Measurements from ENCODE around the gene PHF20. TPM values are rescaled to one million over a fixed set of nuclear protein-coding genes. Genes with fewer than 3 reads are reported as not detected.
"Not testable (repeated sequence)": the region's sequence is repeated elsewhere in the genome, so short reads cannot be mapped to it uniquely, and the experiment has no call there.

PHF20 gene
- total RNA-seq, 1 experiment from 2014 or later = 24.1 TPM

DNA sequence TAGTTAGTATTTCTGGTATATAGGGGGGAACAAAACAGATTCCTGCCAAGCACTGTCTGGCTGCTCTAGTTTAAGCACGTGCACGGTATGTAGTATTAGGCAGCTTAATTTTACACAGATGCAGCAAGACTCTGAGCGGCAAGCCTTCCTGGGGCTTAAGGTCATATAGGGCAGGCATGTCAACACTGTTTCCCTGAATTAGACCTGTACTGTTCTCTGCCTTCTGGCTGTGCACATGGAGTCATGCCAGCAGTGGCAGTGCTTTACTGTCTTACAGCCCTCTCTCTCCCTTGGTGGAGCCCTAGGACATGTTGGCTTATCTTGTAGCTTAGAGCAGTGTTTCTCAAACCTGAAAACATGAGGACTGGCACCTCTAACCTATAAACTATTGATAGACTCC, 56.6 kb downstream of the PHF20 start:
- Histone ChIP-seq H3K27ac (no peak overlapping the region), H3K9me3 (replicated peaks) (0 out of 2 replicates have a peak, but pooled peaks cover 2% of the 10 kb centered on the region), H3K4me1 (replicated peaks) (peaks cover 20% of the 10 kb centered on the region), H3K36me3 (peaks cover 16% of the 10 kb centered on the region), H3K4me3 (no peak overlapping the region), H3K27me3 (replicated peaks) (no peaks in the 10 kb centered on the region)
- DNase-seq (ENCODE audit: low read depth in 1 of 2, low spot score in 2 of 2) = no peak

DNA sequence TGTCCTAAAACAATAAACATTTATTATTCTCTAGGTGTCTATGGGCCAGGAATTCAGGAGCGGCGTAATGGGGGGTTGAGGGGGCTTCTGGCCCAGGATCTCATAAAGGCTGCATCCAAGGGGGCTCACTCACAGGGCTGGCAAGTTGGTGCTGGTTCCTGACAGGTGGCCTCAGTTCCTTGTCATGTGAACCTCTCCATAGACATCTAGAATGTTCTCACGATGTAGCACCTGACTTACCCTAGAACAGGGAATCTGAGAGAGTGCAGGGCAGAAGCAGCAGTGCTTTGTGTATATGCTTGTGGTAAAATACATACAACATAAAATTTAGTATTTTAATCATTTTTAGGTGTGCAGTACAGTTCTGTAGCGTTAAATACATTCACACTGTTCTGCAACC, 57.1 kb downstream of the PHF20 start:
- 0 out of 2 replicates have a peak, but pooled peaks cover 2% of the 10 kb centered on the region for H3K9me3 ChIP-seq (replicated peaks)
- peaks cover 13% of the 10 kb centered on the region; the same call in 1 of the 2 replicates for H3K36me3 ChIP-seq

DNA sequence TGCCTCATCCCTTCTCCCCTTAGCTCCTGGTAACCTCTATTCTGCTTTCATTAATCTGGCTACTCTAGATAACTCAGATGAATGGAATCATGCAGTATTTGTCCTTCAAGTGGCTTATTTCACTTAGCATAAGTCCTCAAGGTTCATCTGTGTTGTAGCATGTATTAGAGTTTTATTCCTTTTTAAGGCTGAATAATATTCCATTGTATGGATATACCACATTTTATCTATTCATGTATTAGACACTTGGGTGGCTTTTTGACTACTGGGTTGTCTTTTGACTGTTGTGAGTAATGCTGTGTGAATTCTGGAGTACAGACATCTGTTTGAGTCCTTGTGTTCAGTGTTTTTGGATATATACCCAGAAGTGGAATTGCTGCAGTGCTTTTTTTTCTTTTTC, 58.4 kb downstream of the PHF20 start:
- DNase-seq (ENCODE audit: low read depth in 1 of 2, low spot score in 2 of 2) = no peak
- 0 out of 2 replicates have a peak, but pooled peaks cover 2% of the 10 kb centered on the region for H3K9me3 ChIP-seq (replicated peaks)
- 0 out of 2 replicates have a peak, but pooled peaks cover 2% of the 10 kb centered on the region for H3K36me3 ChIP-seq
- no peak overlapping the region for H3K27ac ChIP-seq
- H3K4me1 ChIP-seq (replicated peaks) = peaks cover 8% of the 10 kb centered on the region
- no peaks in the 10 kb centered on the region for H3K27me3 ChIP-seq (replicated peaks)
- no peak overlapping the region for H3K4me3 ChIP-seq

More for the DNA sequence above, 57.1 kb downstream of the PHF20 start:
- H3K4me1 ChIP-seq (replicated peaks) = peaks cover 18% of the 10 kb centered on the region
- no peak overlapping the region for H3K4me3 ChIP-seq
- DNase-seq (ENCODE audit: low read depth in 1 of 2, low spot score in 2 of 2) = no peak
- H3K27me3 ChIP-seq (replicated peaks) = no peaks in the 10 kb centered on the region
- no peak overlapping the region for H3K27ac ChIP-seq

DNA sequence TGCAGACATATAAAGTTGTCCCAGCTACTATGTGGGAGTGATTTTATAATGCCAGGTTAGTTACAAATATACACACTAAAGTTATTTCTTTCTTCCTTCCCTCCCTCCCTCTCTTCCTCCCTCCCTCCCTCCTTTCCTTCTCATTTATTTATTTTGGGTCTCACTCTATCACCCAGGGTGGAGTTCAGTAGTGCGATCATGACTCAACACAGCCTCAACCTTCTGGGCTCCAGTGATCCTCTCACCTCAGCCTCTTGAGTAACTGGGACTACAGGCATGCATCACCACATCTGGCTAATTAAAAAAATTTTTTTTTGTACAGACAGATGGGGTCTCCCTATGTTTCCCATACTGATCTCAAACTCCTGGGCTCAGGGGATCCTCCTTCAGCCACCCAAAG, 59.2 kb downstream of the PHF20 start:
- Histone ChIP-seq H3K27ac (no peak overlapping the region), H3K4me3 (no peak overlapping the region), H3K9me3 (replicated peaks) (0 out of 2 replicates have a peak, but pooled peaks cover 2% of the 10 kb centered on the region), H3K4me1 (replicated peaks) (peaks cover 8% of the 10 kb centered on the region), H3K27me3 (replicated peaks) (no peaks in the 10 kb centered on the region), H3K36me3 (0 out of 2 replicates have a peak, but pooled peaks cover 2% of the 10 kb centered on the region)
- no peak for DNase-seq (ENCODE audit: low read depth in 1 of 2, low spot score in 2 of 2)

DNA sequence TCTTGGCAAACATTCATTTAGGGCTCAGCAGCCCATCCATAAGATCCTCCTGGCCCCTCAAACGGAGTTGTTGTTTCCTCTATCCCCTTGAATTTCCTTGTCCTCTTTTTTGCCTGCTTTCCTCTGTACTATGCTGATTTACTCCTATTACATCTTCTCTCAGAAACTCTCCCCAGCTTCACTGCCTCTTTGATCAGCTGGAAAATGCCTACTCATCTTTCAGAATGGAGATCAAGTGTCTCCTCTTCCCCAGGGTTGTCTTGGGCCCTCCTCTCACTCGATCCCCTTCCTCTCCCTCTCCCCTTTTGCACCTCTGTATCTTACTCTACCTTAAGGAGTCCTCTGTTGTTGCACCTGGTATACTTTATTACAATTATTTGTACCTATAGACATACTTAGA, 60.2 kb downstream of the PHF20 start:
- H3K4me3 ChIP-seq = no peak overlapping the region
- H3K27me3 ChIP-seq (replicated peaks) = no peaks in the 10 kb centered on the region
- H3K36me3 ChIP-seq = 0 out of 2 replicates have a peak, but pooled peaks cover 2% of the 10 kb centered on the region
- no peak for DNase-seq (ENCODE audit: low read depth in 1 of 2, low spot score in 2 of 2)
- H3K9me3 ChIP-seq (replicated peaks) = 0 out of 2 replicates have a peak, but pooled peaks cover 2% of the 10 kb centered on the region
- peaks cover 8% of the 10 kb centered on the region for H3K4me1 ChIP-seq (replicated peaks)
- H3K27ac ChIP-seq = no peak overlapping the region

DNA sequence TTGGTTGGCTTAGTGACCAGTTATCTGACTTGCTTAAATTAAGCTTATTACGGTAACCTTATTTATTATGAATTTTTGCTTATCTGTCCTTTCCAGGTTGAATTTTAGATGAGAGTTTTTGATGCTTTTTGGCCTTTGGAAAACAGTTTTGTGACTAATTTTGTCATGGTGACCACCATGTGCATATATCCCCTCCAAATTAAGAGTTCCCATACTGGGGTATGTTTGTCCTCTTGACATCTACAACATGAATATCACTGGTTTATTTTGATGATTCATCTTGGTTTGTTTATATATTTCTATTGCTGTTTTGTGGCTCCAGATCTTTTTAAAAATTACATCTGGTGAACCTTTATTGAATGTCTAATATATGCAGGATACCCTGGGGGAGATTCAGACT, 61.4 kb downstream of the PHF20 start:
- Histone ChIP-seq H3K36me3 (peaks cover 8% of the 10 kb centered on the region; the same call in 1 of the 2 replicates), H3K4me3 (no peak overlapping the region), H3K9me3 (replicated peaks) (0 out of 2 replicates have a peak, but pooled peaks cover 2% of the 10 kb centered on the region), H3K27ac (no peak overlapping the region), H3K4me1 (replicated peaks) (peaks cover 8% of the 10 kb centered on the region), H3K27me3 (replicated peaks) (no peaks in the 10 kb centered on the region)
- DNase-seq (ENCODE audit: low read depth in 1 of 2, low spot score in 2 of 2) = no peak

DNA sequence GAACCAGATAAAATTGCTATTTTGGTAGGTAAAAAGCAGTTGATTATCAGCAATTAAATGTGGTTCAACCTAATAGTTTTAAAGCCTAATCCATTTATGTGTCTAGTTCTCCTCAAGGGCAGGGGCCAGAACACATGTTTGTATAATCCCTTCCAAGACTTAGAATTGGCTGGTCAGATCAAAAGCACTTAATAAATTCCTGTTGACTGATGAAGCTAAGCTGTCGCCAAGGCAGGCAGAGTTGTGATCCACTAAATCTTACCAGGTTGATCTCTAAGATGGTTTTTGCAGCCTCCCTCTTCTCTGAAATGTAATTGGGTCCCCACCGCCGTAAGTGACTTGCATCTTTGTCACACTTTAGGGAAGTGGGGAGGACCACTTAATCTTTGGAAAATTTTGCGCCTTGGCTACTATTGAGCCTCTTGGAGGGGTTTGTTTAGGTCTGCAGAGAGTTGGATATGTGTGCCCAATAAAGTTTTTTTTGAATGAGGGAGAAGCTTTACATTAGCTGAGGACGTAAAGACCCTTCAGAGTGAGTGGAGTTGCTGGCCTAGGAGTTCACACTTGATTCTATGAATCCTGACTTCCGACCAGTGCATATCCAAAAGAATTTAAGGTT, 65.9 kb downstream of the PHF20 start:
- no peak overlapping the region for H3K27ac ChIP-seq

DNA sequence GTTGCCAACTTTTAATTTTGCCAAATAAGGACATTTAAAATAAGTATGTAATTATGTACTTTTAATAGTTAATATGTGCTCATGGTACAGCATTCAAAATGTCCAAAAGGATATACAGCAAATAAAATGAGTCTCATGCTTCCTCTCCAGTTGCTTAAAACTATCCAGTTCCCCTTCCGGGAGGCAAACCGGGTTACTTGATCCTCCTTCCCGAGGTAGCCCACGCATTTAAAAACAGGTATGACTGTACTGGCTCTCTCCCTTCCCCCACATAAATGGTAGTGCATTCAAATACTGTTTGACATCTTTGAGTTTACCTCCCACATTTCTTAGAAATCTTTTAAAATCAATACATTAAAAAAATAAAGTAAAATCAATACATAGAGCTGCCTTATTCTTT, 66.4 kb downstream of the PHF20 start:
- Histone ChIP-seq H3K4me1 (replicated peaks) (peaks cover 5% of the 10 kb centered on the region), H3K4me3 (no peak overlapping the region), H3K36me3 (peaks cover 25% of the 10 kb centered on the region), H3K27me3 (replicated peaks) (no peaks in the 10 kb centered on the region), H3K27ac (no peak overlapping the region), H3K9me3 (replicated peaks) (peaks cover 12% of the 10 kb centered on the region)
- no peak for DNase-seq (ENCODE audit: low read depth in 1 of 2, low spot score in 2 of 2)

More for the DNA sequence above, 65.9 kb downstream of the PHF20 start:
- no peaks in the 10 kb centered on the region for H3K27me3 ChIP-seq (replicated peaks)
- no peak overlapping the region for H3K4me3 ChIP-seq
- H3K4me1 ChIP-seq (replicated peaks) = peaks cover 8% of the 10 kb centered on the region
- peaks cover 12% of the 10 kb centered on the region for H3K9me3 ChIP-seq (replicated peaks)
- DNase-seq (ENCODE audit: low read depth in 1 of 2, low spot score in 2 of 2) = no peak
- H3K36me3 ChIP-seq = peaks cover 20% of the 10 kb centered on the region

DNA sequence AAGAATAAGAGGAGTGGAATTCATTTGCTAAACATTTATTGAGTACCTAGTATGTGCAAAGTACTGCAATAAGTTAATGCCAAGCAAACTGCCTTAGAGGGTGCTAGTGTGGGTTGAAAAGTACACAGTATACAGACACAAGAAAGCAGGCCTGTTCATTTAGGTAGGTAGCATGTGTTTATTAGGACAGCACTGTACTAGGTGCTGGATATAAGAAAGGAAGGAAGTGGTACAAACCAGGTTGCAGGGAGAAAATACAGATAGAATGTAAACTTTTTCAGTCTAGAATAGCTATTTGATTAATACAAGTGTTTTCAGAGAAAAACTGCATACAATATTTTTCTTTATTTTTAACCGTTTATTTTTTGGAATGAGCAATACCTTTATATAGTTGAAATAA, 68.1 kb downstream of the PHF20 start:
- H3K4me3 ChIP-seq = no peak overlapping the region
- no peak overlapping the region for H3K27ac ChIP-seq
- peaks cover 14% of the 10 kb centered on the region for H3K9me3 ChIP-seq (replicated peaks)
- no peaks in the 10 kb centered on the region for H3K27me3 ChIP-seq (replicated peaks)
- peaks cover 35% of the 10 kb centered on the region for H3K36me3 ChIP-seq
- DNase-seq (ENCODE audit: low read depth in 1 of 2, low spot score in 2 of 2) = no peak
- no peaks in the 10 kb centered on the region for H3K4me1 ChIP-seq (replicated peaks)

DNA sequence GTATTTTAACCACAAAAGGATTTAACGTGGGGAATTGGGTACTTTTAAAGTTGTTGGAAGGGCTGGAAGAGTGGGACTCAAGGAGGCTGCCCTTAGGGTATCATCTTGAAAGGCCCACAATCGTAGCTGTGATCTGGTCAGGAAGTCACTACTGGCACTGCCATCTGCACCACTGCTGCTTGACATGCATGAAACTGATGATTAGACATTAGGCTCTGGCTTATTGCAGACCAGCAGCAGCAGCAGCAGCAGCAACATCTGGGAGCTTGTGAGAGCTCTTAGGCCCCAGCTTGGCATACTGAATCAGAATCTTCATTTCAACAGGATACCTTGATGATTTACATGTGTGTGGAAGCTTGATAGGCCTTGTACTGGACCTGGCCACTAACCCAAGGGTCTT, 68.6 kb downstream of the PHF20 start:
- DNase-seq (ENCODE audit: low read depth in 1 of 2, low spot score in 2 of 2) = no peak
- H3K27me3 ChIP-seq (replicated peaks) = no peaks in the 10 kb centered on the region

DNA sequence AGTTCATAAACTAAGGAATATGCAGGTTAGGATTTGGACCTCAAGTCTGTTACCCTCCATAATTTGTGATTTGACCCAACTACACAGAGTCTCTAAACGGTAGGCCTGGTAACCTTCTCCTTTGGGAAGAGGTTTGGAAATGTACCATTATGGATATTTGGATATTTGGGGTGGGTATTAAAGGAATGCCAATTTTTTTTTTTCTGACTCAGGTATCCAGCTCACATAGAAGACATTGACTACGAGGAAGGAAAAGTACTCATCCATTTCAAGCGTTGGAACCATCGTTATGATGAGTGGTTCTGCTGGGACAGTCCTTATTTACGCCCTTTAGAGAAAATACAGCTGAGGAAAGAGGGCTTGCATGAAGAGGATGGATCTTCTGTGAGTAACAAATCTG, 70.5 kb downstream of the PHF20 start:
- Histone ChIP-seq H3K27ac (no peak overlapping the region), H3K9me3 (replicated peaks) (peaks cover 14% of the 10 kb centered on the region), H3K4me1 (replicated peaks) (peaks cover under 1% of the 10 kb centered on the region; the same call in 1 of the 2 replicates), H3K36me3 (peaks cover 37% of the 10 kb centered on the region), H3K4me3 (no peak overlapping the region), H3K27me3 (replicated peaks) (no peaks in the 10 kb centered on the region)
- DNase-seq (ENCODE audit: low read depth in 1 of 2, low spot score in 2 of 2) = no peak

More for the DNA sequence above, 68.6 kb downstream of the PHF20 start:
- Histone ChIP-seq H3K4me1 (replicated peaks) (no peaks in the 10 kb centered on the region), H3K27ac (no peak overlapping the region), H3K9me3 (replicated peaks) (peaks cover 14% of the 10 kb centered on the region), H3K4me3 (no peak overlapping the region), H3K36me3 (peaks cover 37% of the 10 kb centered on the region)

DNA sequence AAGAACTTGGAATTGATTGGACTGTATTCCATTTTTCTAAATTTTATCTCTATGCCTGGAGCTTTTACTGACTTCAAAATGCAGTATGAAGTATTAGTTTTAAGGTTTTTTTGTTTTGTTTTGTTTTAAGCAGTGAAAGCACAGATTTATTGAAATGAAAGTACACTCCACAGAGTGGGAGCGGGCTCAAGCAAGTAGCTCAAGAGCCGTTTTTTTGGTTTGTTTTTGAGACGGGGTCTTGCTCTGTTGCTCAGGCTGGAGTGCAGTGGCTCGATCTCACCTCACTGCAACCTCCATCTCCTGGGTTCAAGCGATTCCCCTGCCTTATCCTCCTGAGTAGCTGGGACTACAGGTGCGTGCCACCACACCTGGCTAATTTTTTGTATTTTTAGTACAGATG, 72.1 kb downstream of the PHF20 start:
- peaks cover 37% of the 10 kb centered on the region for H3K36me3 ChIP-seq
- H3K27ac ChIP-seq; DNase-seq (ENCODE audit: low read depth in 1 of 2, low spot score in 2 of 2); H3K4me1 ChIP-seq (replicated peaks); H3K4me3 ChIP-seq; H3K27me3 ChIP-seq (replicated peaks): not testable (repeated sequence)
- peaks cover 14% of the 10 kb centered on the region for H3K9me3 ChIP-seq (replicated peaks)

DNA sequence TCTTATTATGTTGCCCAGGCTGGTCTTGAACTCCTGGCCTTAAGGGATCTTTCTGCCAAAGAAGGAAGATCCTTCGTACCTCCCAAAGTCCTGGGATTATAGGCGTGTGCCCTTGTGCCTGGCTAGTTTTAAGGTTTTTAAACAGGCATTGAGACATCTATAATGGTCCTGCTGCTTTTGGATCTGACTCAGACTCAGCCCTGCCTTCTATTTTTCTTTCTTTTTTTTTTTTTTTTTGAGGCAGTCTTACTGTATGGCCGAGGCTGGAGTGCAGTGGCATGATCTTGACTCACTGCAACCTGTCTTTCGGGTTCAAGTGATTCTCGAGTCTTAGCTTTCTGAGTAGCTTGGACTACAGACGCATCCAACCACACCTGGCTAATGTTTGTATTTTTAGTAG, 73.7 kb downstream of the PHF20 start:
- no peak for DNase-seq (ENCODE audit: low read depth in 1 of 2, low spot score in 2 of 2)
- Histone ChIP-seq H3K4me3 (no peak overlapping the region), H3K4me1 (replicated peaks) (peaks cover 9% of the 10 kb centered on the region; the same call in 1 of the 2 replicates), H3K9me3 (replicated peaks) (peaks cover 14% of the 10 kb centered on the region), H3K27ac (no peak overlapping the region), H3K36me3 (peaks cover 41% of the 10 kb centered on the region), H3K27me3 (replicated peaks) (no peaks in the 10 kb centered on the region)

DNA sequence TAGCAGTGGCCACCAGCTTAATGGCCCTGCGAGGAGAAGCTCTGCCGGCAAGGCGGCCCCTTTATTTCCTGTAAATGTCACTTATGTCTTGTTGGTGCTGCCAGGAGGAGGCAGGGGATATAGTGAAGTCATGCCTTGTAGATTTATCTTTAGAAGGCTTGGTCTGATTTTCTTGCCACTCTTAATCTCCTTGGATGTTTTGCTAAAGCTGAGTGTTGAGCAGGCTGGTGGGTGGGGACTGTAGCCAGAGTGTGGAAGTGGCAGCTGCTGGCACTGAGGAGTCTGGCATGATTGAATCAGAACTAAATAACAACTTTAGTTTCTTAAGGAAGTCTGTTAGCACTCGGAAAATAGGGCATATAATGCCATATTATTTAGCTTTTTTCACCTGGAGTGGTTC, 77.9 kb downstream of the PHF20 start:
- Histone ChIP-seq H3K4me1 (replicated peaks) (peaks cover 13% of the 10 kb centered on the region), H3K9me3 (replicated peaks) (no peaks in the 10 kb centered on the region), H3K4me3 (no peak overlapping the region), H3K36me3 (peaks cover 24% of the 10 kb centered on the region), H3K27me3 (replicated peaks) (no peaks in the 10 kb centered on the region), H3K27ac (no peak overlapping the region)
- no peak for DNase-seq (ENCODE audit: low read depth in 1 of 2, low spot score in 2 of 2)

Data from SJSA1 (cell line).